Left ventricle myocardium superior (tissue), 1 donor: ENCODE measurements around the gene ASIC4. TPM values are rescaled to one million over a fixed set of nuclear protein-coding genes. Genes with fewer than 3 reads are reported as not detected.

Source experiments
- ATAC-seq: fragments of 200-7000 bp; cut with Tn5 transposase; one replicate; pipeline ENCODE4 v1.9.1; 2020; ENCODE audit warnings: mild to moderate bottlenecking, moderate library complexity
- DNase-seq: peaks from one replicate; pipeline ENCODE4 v3.0.0-alpha.2; 2020
- intact Hi-C: fragments of 100-400 bp; cut with micrococcal nuclease; formaldehyde crosslinking; loops from one replicate; pipeline ENCODE4 v1.11.0; 2022
- total RNA-seq: library from RNA; stranded (reverse); fragmentation: NEBNext Ultra II Directional; extraction: Animal tissue kit (Norgen Biotek cat#: 25700); gene quantifications from one replicate; pipeline ENCODE4 v1.2.1, GENCODE V29; 2021
- donor health status: DM: no; HTN: yes; CAD: no; lungs with severe emphysema.

Gene ASIC4
- total RNA-seq, 1 donor from 2014 or later, result not detected

- DNase-seq, result peak; percentile 89
- peak; percentile 13 for ATAC-seq
- intact Hi-C loops, result no loop called here
Observed at GRCh38 chr2:219541611-219542180, 27.4 kb downstream of the ASIC4 start.

- ATAC-seq, result peak; percentile 45
- intact Hi-C loops, result no loop called here
- no peak for DNase-seq
Observed at GRCh38 chr2:219542931-219543595, 28.8 kb downstream of the ASIC4 start.

- intact Hi-C loops, result no loop called here
- peak; percentile 93 for ATAC-seq
- peak; percentile 99 for DNase-seq
Observed at GRCh38 chr2:219543596-219544358, 29.5 kb downstream of the ASIC4 start, which contains the start of the genes CHPF and TMEM198. TSS of gene CHPF (minus strand) at chr2:219543809. CDS start at chr2:219543538, 271 bp downstream. TSS of gene TMEM198 (plus strand) at chr2:219544028. CDS start at chr2:219544728, 700 bp downstream.

- ATAC-seq, result no peak
- intact Hi-C loops, result no loop called here
- no peak for DNase-seq
Observed at GRCh38 chr2:219544567-219544966, 30.3 kb downstream of the ASIC4 start.

- DNase-seq (no peak), ATAC-seq (no peak)
- intact Hi-C loops, result no loop called here
Observed at GRCh38 chr2:219545295-219545942, 31.1 kb downstream of the ASIC4 start.

- ATAC-seq, result no peak
- intact Hi-C loops, result no loop called here
- DNase-seq, result no peak
Observed at GRCh38 chr2:219545943-219546352, 31.7 kb downstream of the ASIC4 start.

- no peak for ATAC-seq
- DNase-seq, result no peak
- intact Hi-C loops, result no loop called here
Observed at GRCh38 chr2:219547621-219548020, 33.3 kb downstream of the ASIC4 start.

GRCh38 chr2:219548990-219549389 lies 34.7 kb downstream of the ASIC4 start:
- DNase-seq (no peak), ATAC-seq (no peak)
- intact Hi-C loops, result no loop called here

GRCh38 chr2:219549619-219550018 lies 35.3 kb downstream of the ASIC4 start:
- ATAC-seq (no peak), DNase-seq (no peak)
- intact Hi-C loops, result no loop called here

- peak; percentile 2 for ATAC-seq
- intact Hi-C loops, result no loop called here
- DNase-seq, result no peak
Observed at GRCh38 chr2:219551441-219552381, 37.4 kb downstream of the ASIC4 start.

GRCh38 chr2:219552382-219553167 lies 38.3 kb downstream of the ASIC4 start:
- peak; percentile 93 for ATAC-seq
- intact Hi-C loops, result no loop called here
- DNase-seq, result peak; percentile 92

GRCh38 chr2:219553168-219553417 lies 38.8 kb downstream of the ASIC4 start:
- ATAC-seq (no peak), DNase-seq (no peak)
- intact Hi-C loops, result no loop called here

GRCh38 chr2:219553463-219553963 lies 39.2 kb downstream of the ASIC4 start:
- intact Hi-C loops, result no loop called here
- ATAC-seq, result no peak

GRCh38 chr2:219554350-219554749 lies 40.1 kb downstream of the ASIC4 start:
- intact Hi-C loops, result no loop called here
- ATAC-seq (no peak), DNase-seq (no peak)

More at GRCh38 chr2:219553463-219553963, 39.2 kb downstream of the ASIC4 start:
- DNase-seq, result no peak

GRCh38 chr2:219555956-219556355 lies 41.7 kb downstream of the ASIC4 start:
- DNase-seq (no peak), ATAC-seq (no peak)
- intact Hi-C loops, result no loop called here

GRCh38 chr2:219556413-219556812 lies 42.1 kb downstream of the ASIC4 start:
- DNase-seq (peak; percentile 25), ATAC-seq (no peak)
- intact Hi-C loops, result no loop called here

GRCh38 chr2:219557320-219557719 lies 43.0 kb downstream of the ASIC4 start:
- DNase-seq, result peak; percentile 12
- intact Hi-C loops, result no loop called here

More at GRCh38 chr2:219557320-219557719, 43.0 kb downstream of the ASIC4 start:
- ATAC-seq, result no peak
